ENCODE results near the gene VCAM1. TPM values are rescaled to one million over a fixed set of nuclear protein-coding genes. Genes with fewer than 3 reads are reported as not detected.

The VCAM1 gene
- total RNA-seq, 1 experiment from 2014 or later = 0.94 TPM

DNA sequence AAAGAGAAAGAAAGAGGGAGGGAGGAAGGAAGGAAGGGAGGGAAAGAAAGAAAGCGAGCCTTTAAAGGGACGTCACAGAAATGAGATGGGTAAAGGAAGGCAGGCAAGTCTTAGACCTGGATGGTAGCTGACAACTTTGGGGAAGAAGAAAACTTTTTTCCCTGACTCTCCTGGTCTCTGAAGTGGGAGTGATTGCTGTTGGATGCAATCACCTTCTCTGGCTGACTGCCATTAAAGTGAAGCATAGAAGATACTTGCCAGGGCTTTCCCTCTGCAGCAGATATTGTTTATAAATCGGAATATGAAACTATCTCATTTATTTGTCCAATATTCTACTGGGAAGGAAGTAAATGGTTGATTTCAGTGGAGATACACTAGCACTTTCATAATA lies 27.0 kb downstream of the VCAM1 start:
- Mint-ChIP-seq H3K27me3 (ENCODE audit: unreplicated experiment) (no peaks in the 10 kb centered on the region), H3K9me3 (ENCODE audit: low read depth, unreplicated experiment) (no peaks in the 10 kb centered on the region), H3K36me3 (ENCODE audit: insufficient read depth, unreplicated experiment) (no peaks in the 10 kb centered on the region), H3K4me3 (ENCODE audit: low read depth, unreplicated experiment) (no peak overlapping the region), H3K4me1 (ENCODE audit: low read depth, unreplicated experiment) (peaks cover 12% of the 10 kb centered on the region), H3K27ac (ENCODE audit: unreplicated experiment) (no peak overlapping the region)
- no TSS peak for BruUV-seq (replicated peaks)
- TF ChIP-seq, protein P1, sequence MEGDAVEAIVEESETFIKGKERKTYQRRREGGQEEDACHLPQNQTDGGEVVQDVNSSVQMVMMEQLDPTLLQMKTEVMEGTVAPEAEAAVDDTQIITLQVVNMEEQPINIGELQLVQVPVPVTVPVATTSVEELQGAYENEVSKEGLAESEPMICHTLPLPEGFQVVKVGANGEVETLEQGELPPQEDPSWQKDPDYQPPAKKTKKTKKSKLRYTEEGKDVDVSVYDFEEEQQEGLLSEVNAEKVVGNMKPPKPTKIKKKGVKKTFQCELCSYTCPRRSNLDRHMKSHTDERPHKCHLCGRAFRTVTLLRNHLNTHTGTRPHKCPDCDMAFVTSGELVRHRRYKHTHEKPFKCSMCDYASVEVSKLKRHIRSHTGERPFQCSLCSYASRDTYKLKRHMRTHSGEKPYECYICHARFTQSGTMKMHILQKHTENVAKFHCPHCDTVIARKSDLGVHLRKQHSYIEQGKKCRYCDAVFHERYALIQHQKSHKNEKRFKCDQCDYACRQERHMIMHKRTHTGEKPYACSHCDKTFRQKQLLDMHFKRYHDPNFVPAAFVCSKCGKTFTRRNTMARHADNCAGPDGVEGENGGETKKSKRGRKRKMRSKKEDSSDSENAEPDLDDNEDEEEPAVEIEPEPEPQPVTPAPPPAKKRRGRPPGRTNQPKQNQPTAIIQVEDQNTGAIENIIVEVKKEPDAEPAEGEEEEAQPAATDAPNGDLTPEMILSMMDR (IDR thresholded peaks at IDR 0.05; ENCODE audit: unreplicated experiment) = no peak
- intact Hi-C loops (cut with micrococcal nuclease; ENCODE audit: unreplicated experiment) = no loop called here
- DNase-seq = no peak
- CTCF ChIA-PET = no interaction called here

DNA sequence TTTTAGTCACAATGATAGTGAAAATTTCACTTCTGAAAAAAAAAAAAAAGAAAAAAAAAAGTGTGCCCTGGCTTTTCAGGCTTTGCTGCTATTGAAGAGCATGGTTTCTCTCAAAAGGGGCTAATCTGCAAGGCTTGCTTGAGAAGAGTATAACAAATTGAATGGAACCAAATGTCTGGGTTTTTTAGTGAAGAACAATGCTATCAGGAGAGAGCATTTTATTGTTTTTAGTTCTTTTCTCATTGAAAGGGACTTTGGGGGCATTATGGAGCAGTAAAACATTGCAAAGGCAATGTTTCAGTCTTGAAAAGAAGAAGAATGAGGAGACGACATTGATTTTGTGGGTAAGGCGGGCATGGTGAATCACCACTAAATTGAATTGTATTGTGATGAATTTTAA lies 28.2 kb downstream of the VCAM1 start:
- Mint-ChIP-seq H3K27ac (ENCODE audit: unreplicated experiment) (no peak overlapping the region), H3K4me1 (ENCODE audit: low read depth, unreplicated experiment) (peaks cover 12% of the 10 kb centered on the region), H3K27me3 (ENCODE audit: unreplicated experiment) (no peaks in the 10 kb centered on the region), H3K9me3 (ENCODE audit: low read depth, unreplicated experiment) (no peaks in the 10 kb centered on the region), H3K4me3 (ENCODE audit: low read depth, unreplicated experiment) (no peak overlapping the region), H3K36me3 (ENCODE audit: insufficient read depth, unreplicated experiment) (no peaks in the 10 kb centered on the region)
- BruUV-seq (replicated peaks) = no TSS peak
- no peak for DNase-seq
- intact Hi-C loops (cut with micrococcal nuclease; ENCODE audit: unreplicated experiment) = no loop called here
- CTCF ChIA-PET = interaction anchor here (0.7 kb wide), 1 partner anchor 14 kb away, joined by 5 read pairs; no protein-coding TSS in a partner anchor
- TF ChIP-seq, protein P1 (IDR thresholded peaks at IDR 0.05; ENCODE audit: unreplicated experiment) = no peak

DNA sequence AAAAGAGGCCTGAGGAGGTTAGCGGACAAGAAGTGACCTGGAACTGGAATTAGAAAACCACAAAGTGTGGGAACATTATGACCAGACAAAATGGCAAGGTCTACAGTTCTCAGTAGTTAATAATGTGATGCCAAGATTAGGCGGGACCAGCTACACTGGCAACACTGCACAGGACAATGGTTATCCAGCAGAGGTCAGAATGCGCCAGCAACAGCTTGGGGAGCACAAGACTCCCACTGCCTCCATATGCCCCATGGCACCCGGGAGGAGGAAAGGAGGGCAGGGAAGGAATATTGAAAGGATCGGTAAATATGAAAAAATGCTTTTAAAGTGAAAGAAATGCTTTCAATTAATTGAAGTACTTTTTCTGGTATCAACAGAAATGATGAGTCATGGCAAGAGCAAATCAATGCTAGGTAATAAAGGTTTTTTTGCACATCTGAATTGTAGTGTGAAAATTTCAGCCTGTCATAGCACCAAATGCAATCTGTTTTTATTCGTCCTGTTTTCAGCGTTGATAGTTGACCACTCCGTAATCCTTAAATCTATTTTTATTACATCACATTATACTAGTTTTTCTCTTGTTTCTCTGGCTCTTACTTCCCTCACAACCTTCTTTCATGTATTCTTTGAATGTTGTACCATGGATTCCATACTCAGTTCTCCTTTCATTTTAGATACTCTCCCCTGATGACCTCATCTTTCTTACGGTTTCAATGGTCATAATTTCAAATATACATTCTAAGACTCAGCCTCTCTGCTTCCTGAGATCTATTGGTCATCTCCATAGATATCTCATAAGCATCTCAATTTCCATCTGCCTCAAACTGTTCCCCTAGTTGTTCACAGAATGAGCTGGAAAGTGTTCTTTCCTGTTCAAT lies 30.7 kb downstream of the VCAM1 start:
- Mint-ChIP-seq H3K9me3 (ENCODE audit: low read depth, unreplicated experiment) (no peaks in the 10 kb centered on the region), H3K36me3 (ENCODE audit: insufficient read depth, unreplicated experiment) (no peaks in the 10 kb centered on the region), H3K27me3 (ENCODE audit: unreplicated experiment) (no peaks in the 10 kb centered on the region), H3K27ac (ENCODE audit: unreplicated experiment) (no peak overlapping the region), H3K4me3 (ENCODE audit: low read depth, unreplicated experiment) (no peak overlapping the region), H3K4me1 (ENCODE audit: low read depth, unreplicated experiment) (peaks cover 12% of the 10 kb centered on the region)
- TF ChIP-seq, protein P1 (IDR thresholded peaks at IDR 0.05; ENCODE audit: unreplicated experiment) = no peak
- DNase-seq = no peak
- no TSS peak for BruUV-seq (replicated peaks)
- intact Hi-C loops (cut with micrococcal nuclease; ENCODE audit: unreplicated experiment) = no loop called here
- CTCF ChIA-PET = no interaction called here

DNA sequence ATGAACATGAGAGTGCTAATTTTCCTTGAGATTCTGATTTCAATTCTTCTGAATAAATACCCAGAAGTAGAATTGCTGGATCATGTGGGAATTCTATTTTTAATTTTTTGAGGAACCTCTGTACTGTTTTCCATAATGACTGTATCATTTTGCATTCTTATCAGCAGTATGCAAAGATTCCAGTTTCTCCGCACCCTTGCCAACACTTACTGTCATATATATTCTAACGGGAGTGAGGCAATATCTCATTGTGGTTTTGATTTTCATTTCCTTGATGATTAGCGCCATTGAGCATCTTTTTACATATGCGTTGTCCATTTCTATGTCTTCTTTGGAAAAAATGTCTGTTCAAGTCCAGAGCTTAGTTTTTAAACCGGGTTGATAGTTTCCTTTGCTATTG lies 33.2 kb downstream of the VCAM1 start:
- H3K9me3 Mint-ChIP-seq (ENCODE audit: low read depth, unreplicated experiment) = no peaks in the 10 kb centered on the region

More for the DNA sequence above, 33.2 kb downstream of the VCAM1 start:
- intact Hi-C loops (cut with micrococcal nuclease; ENCODE audit: unreplicated experiment) = no loop called here
- TF ChIP-seq, protein P1 (IDR thresholded peaks at IDR 0.05; ENCODE audit: unreplicated experiment) = no peak
- H3K27ac Mint-ChIP-seq (ENCODE audit: unreplicated experiment) = no peak overlapping the region
- DNase-seq = no peak
- CTCF ChIA-PET = no interaction called here
- no peaks in the 10 kb centered on the region for H3K27me3 Mint-ChIP-seq (ENCODE audit: unreplicated experiment)
- H3K4me1 Mint-ChIP-seq (ENCODE audit: low read depth, unreplicated experiment) = peaks cover 12% of the 10 kb centered on the region
- no TSS peak for BruUV-seq (replicated peaks)
- H3K4me3 Mint-ChIP-seq (ENCODE audit: low read depth, unreplicated experiment) = no peak overlapping the region
- H3K36me3 Mint-ChIP-seq (ENCODE audit: insufficient read depth, unreplicated experiment) = no peaks in the 10 kb centered on the region

Data from Calu3 (cell line).